SU-DHL-6 (cell line): ENCODE measurements around the gene GRIK5.

Experiments
- H2AFZ ChIP-seq: fragments of 200-600 bp; sonication (generic); 2 replicates; pipeline ENCODE4 v1.6.1; 2014; ENCODE audit warnings: low read depth, mild to moderate bottlenecking, moderate library complexity, mixed read lengths, antibody characterized with exemption, low read length; ENCODE audit not compliant: severe bottlenecking
- H3F3A ChIP-seq: fragments of 200-600 bp; shearing (Covaris generic); 2 replicates; pipeline ENCODE4 v1.6.0; 2016; ENCODE audit warnings: antibody characterized with exemption, mild to moderate bottlenecking; ENCODE audit not compliant: insufficient read depth
- H3K27ac ChIP-seq: fragments of 200-600 bp; sonication (generic); 2 replicates; pipeline ENCODE4 v1.5.1; 2016; ENCODE audit warnings: low read depth, mild to moderate bottlenecking, low read length, moderate library complexity, mixed read lengths
- H3K27me3 ChIP-seq: fragments of 200-600 bp; sonication (generic), shearing (Covaris generic); 2 replicates; pipeline ENCODE4 v1.6.0; 2014; ENCODE audit warnings: mild to moderate bottlenecking, low read length
- H3K36me3 ChIP-seq: fragments of 200-600 bp; sonication (generic); 2 replicates; pipeline ENCODE4 v1.6.1; 2014; ENCODE audit warnings: mild to moderate bottlenecking, low read length, mixed read lengths
- H3K4me2 ChIP-seq: fragments of 300-600, 200-600 bp; shearing (Covaris generic), sonication (generic); 2 replicates; pipeline ENCODE4 v1.6.0; 2014; ENCODE audit warnings: low read length, low read depth, mild to moderate bottlenecking; ENCODE audit not compliant: poor library complexity, severe bottlenecking
- H3K4me3 ChIP-seq: fragments of 200-600 bp; sonication (generic); 2 replicates; pipeline ENCODE4 v1.5.1; 2014; ENCODE audit warnings: antibody characterized with exemption, low read length, mild to moderate bottlenecking, mixed read lengths; ENCODE audit not compliant: insufficient read depth, poor library complexity, severe bottlenecking
- H3K79me2 ChIP-seq: fragments of 200-600 bp; sonication (generic); 2 replicates; pipeline ENCODE4 v1.6.1; 2014; ENCODE audit warnings: mild to moderate bottlenecking, low read length, moderate library complexity; ENCODE audit not compliant: insufficient read depth
- H3K9ac ChIP-seq: fragments of 200-600 bp; sonication (generic); 2 replicates; pipeline ENCODE4 v1.7.0; 2014; ENCODE audit warnings: mild to moderate bottlenecking, low read length
- H3K9me2 ChIP-seq: fragments of 200-600 bp; sonication (generic); replicated peaks from 2 replicates; pipeline ENCODE4 v1.6.1; 2014; ENCODE audit warnings: low read length; ENCODE audit not compliant: insufficient read depth
- H3K9me3 ChIP-seq: fragments of 200-600 bp; sonication (generic); 2 replicates; pipeline ENCODE4 v1.6.1; 2014; ENCODE audit warnings: low read length, mixed read lengths; ENCODE audit not compliant: insufficient read depth
- H4K20me1 ChIP-seq: fragments of 200-600 bp; sonication (generic); 2 replicates; pipeline ENCODE4 v1.6.1; 2014; ENCODE audit warnings: low read depth, mild to moderate bottlenecking, antibody characterized with exemption, low read length, moderate library complexity, mixed read lengths
- CTCF ChIP-seq: fragments of 200-600 bp; sonication (generic); IDR thresholded peaks from one replicate; pipeline ENCODE4 v1.5.1; 2017; ENCODE audit warnings: antibody characterized with exemption, mild to moderate bottlenecking, low read length, moderate library complexity; ENCODE audit not compliant: insufficient read depth, poor library complexity, severe bottlenecking
- EZH2phosphoT487 ChIP-seq: fragments of 200-600 bp; sonication (generic), shearing (Covaris generic); conservative IDR thresholded peaks from 2 replicates; pipeline ENCODE4 v1.6.1; 2018; ENCODE audit warnings: mild to moderate bottlenecking, antibody characterized with exemption, low read length, moderate library complexity, mixed read lengths

The GRIK5 gene

GRCh38 chr19:41974652-41975051 lies 95.4 kb downstream of the GRIK5 start:
- Histone ChIP-seq H2AFZ (no peak overlapping the region), H3K9ac (no peak overlapping the region), H3F3A (no peaks in the 10 kb centered on the region), H3K79me2 (no peaks in the 10 kb centered on the region), H3K4me3 (no peak overlapping the region), H3K9me2 (no peaks in the 10 kb centered on the region), H3K9me3 (no peaks in the 10 kb centered on the region), H3K4me2 (no peak overlapping the region), H3K36me3 (no peaks in the 10 kb centered on the region), H3K27me3 (no peaks in the 10 kb centered on the region), H3K27ac (no peak overlapping the region), H4K20me1 (no peaks in the 10 kb centered on the region)
- no peak for TF ChIP-seq EZH2phosphoT487
- TF ChIP-seq CTCF: no peak

- no peaks in the 10 kb centered on the region for H3K9me3 ChIP-seq
- H3K27ac ChIP-seq: no peak overlapping the region
- H3F3A ChIP-seq: no peaks in the 10 kb centered on the region
- no peak overlapping the region for H3K4me2 ChIP-seq
- H3K79me2 ChIP-seq: no peaks in the 10 kb centered on the region
- no peaks in the 10 kb centered on the region for H3K9me2 ChIP-seq
- no peaks in the 10 kb centered on the region for H4K20me1 ChIP-seq
- no peak overlapping the region for H2AFZ ChIP-seq
- no peak overlapping the region for H3K9ac ChIP-seq
- H3K27me3 ChIP-seq: no peaks in the 10 kb centered on the region
- TF ChIP-seq CTCF (no peak), EZH2phosphoT487 (no peak)
- H3K4me3 ChIP-seq: no peak overlapping the region
- H3K36me3 ChIP-seq: no peaks in the 10 kb centered on the region
Measured at GRCh38 chr19:41971363-41971762, 98.6 kb downstream of the GRIK5 start.

- Histone ChIP-seq H4K20me1 (no peaks in the 10 kb centered on the region), H3K27me3 (no peaks in the 10 kb centered on the region), H3K9ac (no peak overlapping the region), H3K79me2 (no peaks in the 10 kb centered on the region), H3F3A (no peaks in the 10 kb centered on the region), H2AFZ (no peak overlapping the region), H3K4me3 (no peak overlapping the region), H3K4me2 (no peak overlapping the region), H3K9me2 (no peaks in the 10 kb centered on the region), H3K27ac (no peak overlapping the region), H3K36me3 (no peaks in the 10 kb centered on the region), H3K9me3 (no peaks in the 10 kb centered on the region)
- no peak for TF ChIP-seq EZH2phosphoT487
- no peak for TF ChIP-seq CTCF
Measured at GRCh38 chr19:41969772-41970458, 100.1 kb downstream of the GRIK5 start.
